Measurements from ENCODE around the gene SNX5. TPM values are rescaled to one million over a fixed set of nuclear protein-coding genes. Genes with fewer than 3 reads are reported as not detected.
A peak's percentile ranks its signal among the peaks of the same experiment; 100 is the strongest.

SNX5 gene
- total and polyA plus RNA-seq, 3 donors from 2014 or later: 72.3 to 116 (median 110) TPM

GRCh38 chr20:18012901-18013300, 44.3 kb upstream of the SNX5 start:
- DNase-seq: no peak
- H3K36me3 ChIP-seq (ENCODE audit: low read depth, missing control alignments): no peaks in the 10 kb centered on the region
- WGBS, 2 donors: 100% methylated on average over 2 of the region's 2 CpGs
- H3K9me3 ChIP-seq: no peaks in the 10 kb centered on the region
- intact Hi-C loops (cut with DNase I; ENCODE audit: low total_unique reads): no loop called here
- no peaks in the 10 kb centered on the region for H3K27me3 ChIP-seq
- H3K4me3 ChIP-seq: no peak overlapping the region
- TF ChIP-seq POLR2A (IDR thresholded peaks at IDR 0.05) (no peak), CTCF (IDR thresholded peaks at IDR 0.05) (no peak)
- H3K27ac ChIP-seq: no peak overlapping the region
- H3K4me1 ChIP-seq: peaks cover 4% of the 10 kb centered on the region

GRCh38 chr20:18011951-18012645, 43.5 kb upstream of the SNX5 start:
- Histone ChIP-seq H3K27ac (no peak overlapping the region), H3K4me1 (peaks cover 10% of the 10 kb centered on the region), H3K9me3 (no peaks in the 10 kb centered on the region), H3K27me3 (no peaks in the 10 kb centered on the region), H3K36me3 (ENCODE audit: low read depth, missing control alignments) (no peaks in the 10 kb centered on the region), H3K4me3 (no peak overlapping the region)
- TF ChIP-seq CTCF (IDR thresholded peaks at IDR 0.05) (no peak), POLR2A (IDR thresholded peaks at IDR 0.05) (no peak)
- WGBS, 2 donors: 87 to 94% methylated on average over 21 of the region's 21 CpGs
- no peak for DNase-seq
- intact Hi-C loops (cut with DNase I; ENCODE audit: low total_unique reads): no loop called here

- Histone ChIP-seq H3K36me3 (ENCODE audit: low read depth, missing control alignments) (no peaks in the 10 kb centered on the region), H3K4me3 (no peak overlapping the region), H3K9me3 (no peaks in the 10 kb centered on the region), H3K27ac (no peak overlapping the region), H3K4me1 (peaks cover 10% of the 10 kb centered on the region), H3K27me3 (no peaks in the 10 kb centered on the region)
- intact Hi-C loops (cut with DNase I; ENCODE audit: low total_unique reads): no loop called here
- WGBS, 2 donors: 84 to 87% methylated on average over 14 of the region's 14 CpGs
- DNase-seq: no peak
- TF ChIP-seq POLR2A (IDR thresholded peaks at IDR 0.05): no peak
- no peak for TF ChIP-seq CTCF (IDR thresholded peaks at IDR 0.05)
Observed at GRCh38 chr20:18011482-18011881, 42.9 kb upstream of the SNX5 start.

- intact Hi-C loops (cut with DNase I; ENCODE audit: low total_unique reads): no loop called here
- Histone ChIP-seq H3K27ac (no peak overlapping the region), H3K27me3 (no peaks in the 10 kb centered on the region), H3K4me1 (peaks cover 18% of the 10 kb centered on the region), H3K4me3 (no peak overlapping the region), H3K36me3 (ENCODE audit: low read depth, missing control alignments) (no peaks in the 10 kb centered on the region), H3K9me3 (no peaks in the 10 kb centered on the region)
- peak; percentile 22 for DNase-seq
- no peak for TF ChIP-seq CTCF (IDR thresholded peaks at IDR 0.05)
- TF ChIP-seq POLR2A (IDR thresholded peaks at IDR 0.05): no peak
- 78 to 82% methylated on average over 7 of the region's 7 CpGs for WGBS, 2 donors
Observed at GRCh38 chr20:18009116-18009515, 40.5 kb upstream of the SNX5 start.
